ENCODE measurements around the gene HSFY1. TPM values are rescaled to one million over a fixed set of nuclear protein-coding genes. Genes with fewer than 3 reads are reported as not detected.
"Not testable (repeated sequence)": the region's sequence is repeated elsewhere in the genome, so short reads cannot be mapped to it uniquely, and the experiment has no call there.

HSFY1 gene
- total RNA-seq: not detected

- not testable (repeated sequence) for ATAC-seq (ENCODE audit: low FRiP score)
Observed at GRCh38 chrY:18546420-18546819, at the start of gene HSFY1. Gene HSFY1, plus strand, starts transcription at chrY:18546720. Its CDS starts 68 bp downstream, at chrY:18546788.

DNA sequence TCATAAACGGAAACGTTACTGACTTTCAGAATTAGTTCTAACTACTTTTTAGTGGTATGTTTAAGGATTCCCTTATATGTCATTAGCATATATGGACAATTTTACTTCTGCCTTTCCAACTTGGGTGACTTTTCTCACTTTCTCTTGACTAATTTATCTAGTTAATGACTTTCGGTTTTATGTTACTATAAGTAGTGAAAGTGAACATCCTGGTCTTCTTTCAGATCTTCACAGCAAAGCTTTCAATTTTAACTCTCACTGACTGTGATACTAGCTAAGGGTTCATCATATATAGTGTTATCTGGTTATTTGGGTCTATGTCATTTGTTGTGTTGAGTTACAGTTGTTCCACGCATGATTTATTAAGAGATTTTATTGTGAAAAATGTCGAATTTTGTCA is 42.3 kb upstream of the HSFY1 start:
- not testable (repeated sequence) for ATAC-seq (ENCODE audit: low FRiP score); DNase-seq (ENCODE audit: low spot score)

More at GRCh38 chrY:18546420-18546819, at the start of gene HSFY1:
- not testable (repeated sequence) for DNase-seq (ENCODE audit: low spot score)

GRCh38 chrY:18530995-18531655 is 15.4 kb upstream of the HSFY1 start:
- not testable (repeated sequence) for ATAC-seq (ENCODE audit: low FRiP score); DNase-seq (ENCODE audit: low spot score)

- DNase-seq (ENCODE audit: low spot score); ATAC-seq (ENCODE audit: low FRiP score): not testable (repeated sequence)
Observed at GRCh38 chrY:18538952-18539351, 7.6 kb upstream of the HSFY1 start.

- ATAC-seq (ENCODE audit: low FRiP score); DNase-seq (ENCODE audit: low spot score): not testable (repeated sequence)
Observed at GRCh38 chrY:18553132-18553531, 6.6 kb downstream of the HSFY1 start.

DNA sequence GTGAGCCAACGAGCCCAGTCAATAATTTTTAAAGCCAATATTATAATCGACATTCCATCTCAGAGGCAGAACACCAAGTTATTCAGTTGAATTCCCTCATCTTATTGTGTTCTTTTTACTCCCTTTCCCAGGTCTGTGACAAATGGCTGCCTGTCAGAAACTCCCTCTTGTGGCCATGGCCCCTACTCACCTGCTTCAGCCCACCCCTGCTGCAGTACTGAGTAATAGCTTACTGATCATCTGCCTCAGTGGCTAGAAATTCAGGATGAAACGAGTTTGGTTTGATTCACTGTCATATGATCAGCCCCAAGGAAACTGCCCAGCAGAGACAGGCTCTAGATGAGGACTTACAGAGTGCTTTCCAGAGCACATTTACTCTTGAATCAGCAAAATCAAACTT is 19.4 kb downstream of the HSFY1 start:
- DNase-seq (ENCODE audit: low spot score); ATAC-seq (ENCODE audit: low FRiP score): not testable (repeated sequence)

Small RNAs within 50 kb of the gene (small RNA-seq; reads per million reads assigned to genes)
- gene GPM6BP1 (not detected), gene PRYP5 (not detected)

Other genes with a start within 250 kb of the HSFY1 start
- not detected for gene HSFY2, start 227.0 kb downstream of the HSFY1 start, total RNA-seq